ENCODE measurements around the gene GPC5.
"Not testable (repeated sequence)": the region's sequence is repeated elsewhere in the genome, so short reads cannot be mapped to it uniquely, and the experiment has no call there.

GPC5 gene

DNA sequence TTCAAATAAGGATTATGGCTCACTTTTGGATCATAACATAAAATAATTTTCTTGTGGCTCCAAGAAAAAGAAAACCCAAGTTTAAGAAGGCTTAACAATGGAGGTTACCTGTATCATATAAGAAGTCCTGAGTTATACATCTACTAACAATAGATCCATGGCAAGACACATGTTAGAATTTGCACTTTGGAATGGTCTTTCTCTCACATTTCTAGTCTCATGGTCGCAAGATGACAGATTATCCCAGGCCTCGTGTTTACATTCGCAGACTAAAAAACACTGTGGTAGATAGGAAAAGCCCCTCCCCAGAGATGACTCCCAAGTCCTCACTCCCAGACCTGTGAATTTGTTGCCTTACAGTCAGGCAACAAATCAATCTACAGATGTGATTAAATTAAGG lies 1082.0 kb downstream of the GPC5 start:
- 97% methylated on average over 3 of the region's 3 CpGs for WGBS
- H3K9ac ChIP-seq (ENCODE audit: low read depth, low read length): no peak overlapping the region
- H3K4me3 ChIP-seq (ENCODE audit: low read length): no peak overlapping the region
- H3K27me3 ChIP-seq (ENCODE audit: insufficient read depth, low read length): no peaks in the 10 kb centered on the region
- H3K4me1 ChIP-seq (ENCODE audit: insufficient read depth, low read length): no peaks in the 10 kb centered on the region
- H3K27ac ChIP-seq (ENCODE audit: low read depth, low read length): no peak overlapping the region
- H3K36me3 ChIP-seq (ENCODE audit: insufficient read depth, low read length): no peaks in the 10 kb centered on the region
- no peaks in the 10 kb centered on the region for H3K9me3 ChIP-seq (ENCODE audit: insufficient read depth, low read depth, low read length)

DNA sequence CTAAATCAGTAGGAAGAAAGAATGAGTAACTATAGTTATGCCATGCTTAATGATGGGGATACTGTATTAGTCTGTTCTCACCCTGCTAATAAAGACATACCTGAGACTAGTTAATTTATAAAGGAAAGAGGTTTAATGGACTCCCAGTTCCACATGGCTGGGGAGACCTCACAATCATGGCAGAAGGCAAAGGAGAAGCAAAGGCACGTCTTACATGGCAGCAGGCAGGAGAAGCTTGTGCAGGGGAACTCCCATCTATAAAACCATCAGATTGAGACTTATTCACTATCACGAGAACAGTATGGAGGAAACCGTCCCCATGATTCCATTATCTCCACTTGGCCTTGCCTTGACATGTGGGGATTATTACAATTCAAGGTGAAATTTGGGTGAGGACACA lies 1084.4 kb downstream of the GPC5 start:
- H3K4me3 ChIP-seq (ENCODE audit: low read length); H3K9ac ChIP-seq (ENCODE audit: low read depth, low read length); H3K27ac ChIP-seq (ENCODE audit: low read depth, low read length); H3K27me3 ChIP-seq (ENCODE audit: insufficient read depth, low read length); H3K4me1 ChIP-seq (ENCODE audit: insufficient read depth, low read length); H3K36me3 ChIP-seq (ENCODE audit: insufficient read depth, low read length); H3K9me3 ChIP-seq (ENCODE audit: insufficient read depth, low read depth, low read length): not testable (repeated sequence)
- WGBS: 93% methylated on average over 3 of the region's 3 CpGs

DNA sequence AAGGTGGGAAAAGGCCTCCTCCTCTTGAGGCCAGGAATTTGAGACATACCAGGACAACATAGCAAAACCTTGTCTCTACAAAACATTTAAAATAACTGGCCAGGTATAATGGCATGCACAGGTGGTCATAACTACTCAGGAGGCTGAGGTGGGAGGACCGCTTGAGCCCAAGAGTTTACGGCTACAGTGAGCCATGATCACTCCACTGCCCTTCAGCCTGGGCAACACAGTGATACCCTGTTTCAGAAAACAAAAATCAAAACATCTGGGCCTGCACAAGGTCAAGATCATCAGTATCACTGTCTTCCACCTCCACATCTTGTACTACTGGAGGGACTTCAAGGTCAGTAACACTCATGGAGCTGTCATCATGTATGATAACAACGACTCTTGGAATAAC lies 1085.5 kb downstream of the GPC5 start:
- Histone ChIP-seq H3K4me3 (ENCODE audit: low read length) (no peak overlapping the region), H3K36me3 (ENCODE audit: insufficient read depth, low read length) (no peaks in the 10 kb centered on the region)
- 97% methylated on average over 2 of the region's 3 CpGs for WGBS

DNA sequence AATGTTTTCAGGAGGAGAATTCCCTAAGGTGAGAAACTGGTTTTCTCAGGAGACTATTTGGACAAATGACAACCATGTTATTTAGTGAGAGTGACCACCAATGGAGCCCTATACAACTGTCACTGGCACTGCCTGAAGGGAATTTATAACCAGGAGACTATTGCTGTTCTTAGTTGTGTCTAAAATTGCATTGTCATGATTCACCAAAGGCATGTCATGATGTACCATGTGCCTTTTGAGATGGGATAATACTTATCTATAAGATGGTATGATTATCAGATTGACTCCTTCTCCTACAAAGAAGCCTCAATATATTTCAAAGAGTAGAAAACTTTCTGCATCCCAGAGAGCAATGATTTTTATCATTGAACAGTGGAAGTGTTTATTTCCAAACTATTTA lies 1088.8 kb downstream of the GPC5 start:
- H3K27me3 ChIP-seq (ENCODE audit: insufficient read depth, low read length): no peaks in the 10 kb centered on the region
- H3K4me1 ChIP-seq (ENCODE audit: insufficient read depth, low read length): no peaks in the 10 kb centered on the region
- H3K36me3 ChIP-seq (ENCODE audit: insufficient read depth, low read length): no peaks in the 10 kb centered on the region

More for the DNA sequence above, 1085.5 kb downstream of the GPC5 start:
- Histone ChIP-seq H3K9ac (ENCODE audit: low read depth, low read length) (no peak overlapping the region), H3K4me1 (ENCODE audit: insufficient read depth, low read length) (no peaks in the 10 kb centered on the region), H3K27ac (ENCODE audit: low read depth, low read length) (no peak overlapping the region), H3K27me3 (ENCODE audit: insufficient read depth, low read length) (no peaks in the 10 kb centered on the region), H3K9me3 (ENCODE audit: insufficient read depth, low read depth, low read length) (no peaks in the 10 kb centered on the region)

DNA sequence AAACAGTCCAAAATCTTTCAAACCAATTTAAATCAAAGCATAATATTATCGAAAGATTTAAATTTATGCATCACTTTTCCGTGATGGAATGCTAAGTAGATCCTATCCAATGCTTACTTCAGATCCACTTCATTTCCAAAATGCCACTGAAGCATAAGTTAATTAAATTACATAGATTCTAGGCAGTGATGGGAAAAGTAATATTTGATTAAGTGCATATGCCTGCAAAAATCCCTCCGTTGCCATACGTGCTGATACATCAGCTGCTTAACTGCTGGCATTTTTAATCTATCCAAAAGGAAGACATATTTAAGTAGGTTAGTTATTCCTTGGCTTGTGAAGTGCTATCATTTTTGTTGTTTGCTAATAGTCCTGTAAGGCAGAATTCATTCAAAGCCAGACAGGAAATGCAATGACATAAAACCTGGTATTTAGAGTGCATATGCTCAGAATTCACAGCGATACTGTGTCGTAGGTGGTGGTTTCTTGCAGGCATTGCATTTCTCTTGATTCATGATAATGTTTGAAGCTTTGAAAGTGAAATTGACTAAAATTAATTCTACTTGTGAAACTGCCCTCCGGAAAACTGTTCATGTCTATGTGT lies 1089.9 kb downstream of the GPC5 start:
- Histone ChIP-seq H3K9me3 (ENCODE audit: insufficient read depth, low read depth, low read length) (no peaks in the 10 kb centered on the region), H3K36me3 (ENCODE audit: insufficient read depth, low read length) (no peaks in the 10 kb centered on the region), H3K9ac (ENCODE audit: low read depth, low read length) (no peak overlapping the region), H3K4me3 (ENCODE audit: low read length) (no peak overlapping the region), H3K27ac (ENCODE audit: low read depth, low read length) (no peak overlapping the region), H3K27me3 (ENCODE audit: insufficient read depth, low read length) (no peaks in the 10 kb centered on the region), H3K4me1 (ENCODE audit: insufficient read depth, low read length) (peaks cover 4% of the 10 kb centered on the region; the same call in 1 of the 2 replicates)
- 95% methylated on average over 7 of the region's 7 CpGs for WGBS

More for the DNA sequence above, 1088.8 kb downstream of the GPC5 start:
- no peaks in the 10 kb centered on the region for H3K9me3 ChIP-seq (ENCODE audit: insufficient read depth, low read depth, low read length)
- H3K27ac ChIP-seq (ENCODE audit: low read depth, low read length): no peak overlapping the region
- H3K9ac ChIP-seq (ENCODE audit: low read depth, low read length): no peak overlapping the region
- no peak overlapping the region for H3K4me3 ChIP-seq (ENCODE audit: low read length)

DNA sequence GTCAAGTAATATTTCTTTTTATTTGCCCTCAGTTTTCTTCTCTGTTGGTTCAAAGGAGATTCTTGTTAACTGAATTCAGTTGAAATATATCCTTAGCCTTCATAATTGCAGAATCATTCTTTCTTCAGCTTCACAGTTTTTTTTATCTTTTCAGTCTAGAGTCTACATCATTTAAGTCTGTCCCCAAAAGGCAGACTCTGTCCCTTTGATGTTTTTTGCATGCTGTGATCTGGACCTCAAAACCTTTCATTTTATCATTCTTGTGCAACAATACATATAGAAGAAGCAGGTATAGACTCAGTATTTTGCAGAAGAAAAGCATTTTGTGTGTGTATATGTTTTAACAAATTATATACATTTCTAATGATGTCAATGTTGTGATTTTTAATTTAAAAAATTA lies 1093.4 kb downstream of the GPC5 start:
- Histone ChIP-seq H3K27me3 (ENCODE audit: insufficient read depth, low read length) (no peaks in the 10 kb centered on the region), H3K4me1 (ENCODE audit: insufficient read depth, low read length) (peaks cover 8% of the 10 kb centered on the region; the same call in 1 of the 2 replicates), H3K36me3 (ENCODE audit: insufficient read depth, low read length) (no peaks in the 10 kb centered on the region), H3K4me3 (ENCODE audit: low read length) (no peak overlapping the region), H3K9me3 (ENCODE audit: insufficient read depth, low read depth, low read length) (no peaks in the 10 kb centered on the region), H3K9ac (ENCODE audit: low read depth, low read length) (no peak overlapping the region), H3K27ac (ENCODE audit: low read depth, low read length) (no peak overlapping the region)

DNA sequence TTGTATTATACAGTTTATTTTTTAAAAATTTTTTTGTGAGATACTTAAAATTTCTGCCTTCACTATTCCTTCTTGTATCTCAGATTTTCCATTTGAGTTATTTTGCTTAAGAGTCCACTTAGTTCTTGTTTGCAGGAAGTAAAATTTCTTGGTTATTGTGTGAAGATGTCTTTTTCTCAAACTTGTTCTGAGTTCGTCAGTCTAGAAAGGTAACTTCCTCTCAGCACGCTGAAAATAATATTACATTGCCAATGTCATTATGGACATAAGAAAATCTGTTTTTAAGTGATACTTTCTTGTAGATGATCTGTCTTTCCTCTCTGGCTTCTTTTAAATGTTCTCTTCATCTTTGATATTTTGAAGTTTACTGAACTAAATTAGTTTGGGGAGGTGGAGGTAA lies 1096.5 kb downstream of the GPC5 start:
- peaks cover 3% of the 10 kb centered on the region; the same call in 1 of the 2 replicates for H3K9me3 ChIP-seq (ENCODE audit: insufficient read depth, low read depth, low read length)
- H3K4me3 ChIP-seq (ENCODE audit: low read length): no peak overlapping the region
- H3K4me1 ChIP-seq (ENCODE audit: insufficient read depth, low read length): peaks cover 11% of the 10 kb centered on the region; the same call in 1 of the 2 replicates
- no peaks in the 10 kb centered on the region for H3K27me3 ChIP-seq (ENCODE audit: insufficient read depth, low read length)
- no peak overlapping the region for H3K9ac ChIP-seq (ENCODE audit: low read depth, low read length)
- no peak overlapping the region for H3K27ac ChIP-seq (ENCODE audit: low read depth, low read length)
- 100% methylated on average over 1 of the region's 2 CpGs for WGBS
- no peaks in the 10 kb centered on the region for H3K36me3 ChIP-seq (ENCODE audit: insufficient read depth, low read length)

DNA sequence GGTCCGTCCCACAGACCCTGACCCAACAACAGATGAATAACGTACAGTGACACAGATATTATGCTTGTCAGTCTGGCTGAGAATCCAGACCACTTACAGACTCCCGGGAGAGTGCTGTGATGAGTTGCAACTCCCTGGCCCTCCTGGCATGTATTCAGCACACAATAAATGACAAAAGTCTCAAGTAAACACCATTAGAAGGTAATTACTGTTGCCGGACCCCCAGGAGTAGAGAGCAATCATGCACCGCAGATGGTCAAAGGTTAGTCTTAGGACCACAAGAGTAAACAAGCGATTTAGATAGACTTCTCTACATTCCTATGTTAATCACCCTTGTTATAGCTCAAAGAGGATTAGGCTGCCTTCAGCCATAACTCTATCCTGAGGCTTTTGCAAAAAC lies 1101.8 kb downstream of the GPC5 start:
- no peaks in the 10 kb centered on the region for H3K36me3 ChIP-seq (ENCODE audit: insufficient read depth, low read length)
- H3K4me1 ChIP-seq (ENCODE audit: insufficient read depth, low read length): peaks cover 9% of the 10 kb centered on the region; the same call in 1 of the 2 replicates
- H3K9me3 ChIP-seq (ENCODE audit: insufficient read depth, low read depth, low read length): peaks cover 3% of the 10 kb centered on the region; the same call in 1 of the 2 replicates
- H3K4me3 ChIP-seq (ENCODE audit: low read length): no peak overlapping the region
- no peaks in the 10 kb centered on the region for H3K27me3 ChIP-seq (ENCODE audit: insufficient read depth, low read length)
- no peak overlapping the region for H3K9ac ChIP-seq (ENCODE audit: low read depth, low read length)
- 60% methylated on average over 6 of the region's 6 CpGs for WGBS
- H3K27ac ChIP-seq (ENCODE audit: low read depth, low read length): peak overlapping the region; percentile 11; the same call in 1 of the 2 replicates

DNA sequence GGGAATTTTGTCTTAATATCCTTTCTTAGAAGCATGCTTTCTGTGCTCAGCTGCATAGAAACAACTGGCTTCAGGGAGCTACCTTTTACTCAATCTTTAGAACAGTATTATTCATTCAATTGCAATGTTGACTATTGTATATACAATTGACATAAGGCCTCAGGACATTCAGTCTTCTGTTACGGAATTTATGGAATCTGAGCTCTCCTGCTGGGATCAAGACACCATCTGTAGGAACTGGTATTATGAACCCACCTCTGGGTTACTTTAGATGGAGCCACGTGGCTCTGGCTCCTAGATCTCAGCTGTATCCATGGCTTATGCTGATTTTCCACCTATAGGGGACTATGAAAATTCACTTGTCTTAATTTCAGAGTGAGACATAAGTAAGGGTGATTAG lies 1112.0 kb downstream of the GPC5 start:
- Histone ChIP-seq H3K27ac (ENCODE audit: low read depth, low read length) (no peak overlapping the region), H3K4me3 (ENCODE audit: low read length) (no peak overlapping the region), H3K36me3 (ENCODE audit: insufficient read depth, low read length) (no peaks in the 10 kb centered on the region), H3K27me3 (ENCODE audit: insufficient read depth, low read length) (no peaks in the 10 kb centered on the region), H3K4me1 (ENCODE audit: insufficient read depth, low read length) (no peaks in the 10 kb centered on the region), H3K9me3 (ENCODE audit: insufficient read depth, low read depth, low read length) (no peaks in the 10 kb centered on the region), H3K9ac (ENCODE audit: low read depth, low read length) (no peak overlapping the region)
- 60% methylated on average over 2 of the region's 2 CpGs for WGBS

DNA sequence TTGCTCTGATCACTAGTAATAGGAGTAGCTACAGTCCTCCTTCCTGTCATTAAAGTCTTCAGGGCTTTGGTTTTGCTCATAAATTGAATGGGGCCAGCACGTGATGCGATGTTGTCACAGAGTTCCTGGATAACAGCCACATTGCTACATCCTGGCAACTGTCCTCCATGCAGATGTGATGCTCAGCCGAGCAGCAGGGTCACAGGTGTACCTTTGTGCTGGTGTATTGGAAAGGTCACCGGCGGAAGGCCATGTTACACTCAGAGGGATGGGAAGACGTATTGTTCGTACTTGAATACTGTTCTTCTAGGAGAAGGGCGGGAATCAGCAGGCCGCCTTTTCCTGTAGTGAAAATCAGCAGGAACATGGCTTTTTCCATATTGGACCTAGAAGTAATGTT lies 1114.4 kb downstream of the GPC5 start:
- Histone ChIP-seq H3K9ac (ENCODE audit: low read depth, low read length) (no peak overlapping the region), H3K4me3 (ENCODE audit: low read length) (no peak overlapping the region), H3K27ac (ENCODE audit: low read depth, low read length) (no peak overlapping the region), H3K4me1 (ENCODE audit: insufficient read depth, low read length) (no peaks in the 10 kb centered on the region), H3K27me3 (ENCODE audit: insufficient read depth, low read length) (no peaks in the 10 kb centered on the region), H3K36me3 (ENCODE audit: insufficient read depth, low read length) (no peaks in the 10 kb centered on the region), H3K9me3 (ENCODE audit: insufficient read depth, low read depth, low read length) (0 out of 2 replicates have a peak, but pooled peaks cover 3% of the 10 kb centered on the region)
- 91% methylated on average over 9 of the region's 9 CpGs for WGBS

DNA sequence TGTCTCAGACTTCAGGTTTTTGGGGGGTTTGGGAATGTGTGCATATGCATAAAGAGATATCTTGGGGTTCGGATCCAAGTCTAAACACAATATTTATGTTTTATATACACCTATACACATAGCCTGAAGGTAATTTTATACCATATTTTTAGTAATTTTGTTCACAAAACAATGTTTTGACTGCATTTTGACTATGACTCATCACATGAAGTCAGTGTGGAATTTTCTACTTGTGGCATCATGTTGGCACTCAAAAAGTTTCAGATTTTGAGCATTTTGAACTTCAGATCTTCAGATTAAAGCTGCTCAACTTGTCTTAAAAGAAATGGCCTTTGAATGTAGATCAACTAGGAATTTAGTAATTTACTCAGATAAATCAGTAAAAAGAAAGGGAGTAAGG lies 1115.3 kb downstream of the GPC5 start:
- no peaks in the 10 kb centered on the region for H3K4me1 ChIP-seq (ENCODE audit: insufficient read depth, low read length)
- no peak overlapping the region for H3K9ac ChIP-seq (ENCODE audit: low read depth, low read length)
- H3K36me3 ChIP-seq (ENCODE audit: insufficient read depth, low read length): no peaks in the 10 kb centered on the region
- WGBS: no CpG with 5 or more reads among the region's 1 CpG
- no peak overlapping the region for H3K4me3 ChIP-seq (ENCODE audit: low read length)
- no peaks in the 10 kb centered on the region for H3K27me3 ChIP-seq (ENCODE audit: insufficient read depth, low read length)
- no peak overlapping the region for H3K27ac ChIP-seq (ENCODE audit: low read depth, low read length)
- 0 out of 2 replicates have a peak, but pooled peaks cover 3% of the 10 kb centered on the region for H3K9me3 ChIP-seq (ENCODE audit: insufficient read depth, low read depth, low read length)

Measured in HUES64 (cell line).